GM23338 (cell line): ENCODE data around the gene MCC. TPM values are rescaled to one million over a fixed set of nuclear protein-coding genes. Genes with fewer than 3 reads are reported as not detected.

ENCODE experiments used
- ATAC-seq: fragments of 200-7000 bp; cut with Tn5 transposase; 3 replicates; pipeline ENCODE4 v1.9.1; 2020
- DNase-seq: peaks from one replicate; pipeline ENCODE4 v3.0.0-alpha.2; 2015; ENCODE audit warnings: low spot score
- H2AFZ ChIP-seq: fragments of 200-600 bp; sonication (generic); 2 replicates; pipeline ENCODE4 v1.8.0; 2016; ENCODE audit warnings: antibody characterized with exemption, mild to moderate bottlenecking, moderate library complexity
- H3F3A ChIP-seq: fragments of 200-600 bp; sonication (generic); replicated peaks from 2 replicates; pipeline ENCODE4 v1.8.0; 2017; ENCODE audit warnings: antibody characterized with exemption, mixed run types, low read depth
- H3K27ac ChIP-seq: fragments of 200-600 bp; sonication (generic); 2 replicates; pipeline ENCODE4 v1.6.1; 2016; ENCODE audit warnings: low read depth
- H3K27me3 ChIP-seq: fragments of 200-600 bp; sonication (generic); 2 replicates; pipeline ENCODE4 v1.8.0; 2016; ENCODE audit warnings: mild to moderate bottlenecking, mixed run types, moderate library complexity; ENCODE audit not compliant: insufficient read depth
- H3K36me3 ChIP-seq: fragments of 200-600 bp; sonication (generic); 2 replicates; pipeline ENCODE4 v1.8.0; 2016; ENCODE audit warnings: mild to moderate bottlenecking; ENCODE audit not compliant: insufficient read depth
- H3K4me1 ChIP-seq: fragments of 200-600 bp; sonication (generic); 2 replicates; pipeline ENCODE4 v1.8.0; 2016; ENCODE audit warnings: mild to moderate bottlenecking, moderate library complexity; ENCODE audit not compliant: insufficient read depth
- H3K4me2 ChIP-seq: fragments of 200-600 bp; sonication (generic); 2 replicates; pipeline ENCODE4 v1.7.1; 2017; ENCODE audit warnings: mixed run types
- H3K4me3 ChIP-seq: fragments of 200-600 bp; sonication (generic); 2 replicates; pipeline ENCODE4 v1.6.1; 2016; ENCODE audit warnings: mixed run types
- H3K79me2 ChIP-seq: fragments of 200-600 bp; sonication (generic); replicated peaks from 2 replicates; pipeline ENCODE4 v1.8.0; 2017; ENCODE audit warnings: mild to moderate bottlenecking; ENCODE audit not compliant: insufficient read depth
- H3K9me2 ChIP-seq: fragments of 200-600 bp; sonication (generic); 2 replicates; pipeline ENCODE4 v1.8.0; 2017; ENCODE audit not compliant: insufficient read depth
- H4K20me1 ChIP-seq: fragments of 200-600 bp; sonication (generic); replicated peaks from 2 replicates; pipeline ENCODE4 v1.8.0; 2017; ENCODE audit warnings: mild to moderate bottlenecking; ENCODE audit not compliant: insufficient read depth
- H3K27ac Mint-ChIP-seq: 2 replicates; pipeline ENCODE4 v1.8.0; 2020; ENCODE audit warnings: inconsistent platforms, mild to moderate bottlenecking, moderate library complexity, mixed read lengths
- H3K27me3 Mint-ChIP-seq: 3 replicates; pipeline ENCODE4 v1.8.0; 2022; ENCODE audit warnings: low read depth, mild to moderate bottlenecking, moderate library complexity, mixed read lengths, inconsistent platforms; ENCODE audit not compliant: insufficient read depth, poor library complexity
- H3K36me3 Mint-ChIP-seq: 3 replicates; pipeline ENCODE4 v1.8.0; 2021; ENCODE audit warnings: low read depth, mild to moderate bottlenecking, inconsistent platforms, moderate library complexity, mixed read lengths
- H3K4me1 Mint-ChIP-seq: 3 replicates; pipeline ENCODE4 v1.8.0; 2020; ENCODE audit warnings: mild to moderate bottlenecking, inconsistent platforms, mixed read lengths
- H3K4me3 Mint-ChIP-seq: 3 replicates; pipeline ENCODE4 v1.8.0; 2021; ENCODE audit warnings: moderate library complexity, mild to moderate bottlenecking, inconsistent platforms, mixed read lengths
- H3K9me3 Mint-ChIP-seq: 3 replicates; pipeline ENCODE4 v1.8.0; 2020; ENCODE audit warnings: moderate library complexity, mild to moderate bottlenecking, inconsistent platforms, mixed read lengths
- CTCF ChIP-seq, 2 experiments: fragments of 200-600 bp in 1 of 2; sonication (generic) in 1 of 2; conservative IDR thresholded peaks; 2 replicates each; pipeline versions ENCODE4 v1.5.1 to v1.6.1; 2016 to 2017; ENCODE audit warnings: antibody characterized with exemption in 2 of 2, low read depth in 2 of 2, mild to moderate bottlenecking in 2 of 2, moderate library complexity in 1 of 2
- ETS1 ChIP-seq: IDR thresholded peaks from 2 replicates; pipeline ENCODE4 v1.6.1; 2016; ENCODE audit warnings: antibody characterized with exemption
- EZH2phosphoT487 ChIP-seq: fragments of 200-600 bp; sonication (generic); IDR thresholded peaks from one replicate; pipeline ENCODE4 v1.8.1; 2018; ENCODE audit warnings: antibody characterized with exemption; ENCODE audit not compliant: unreplicated experiment
- POLR2AphosphoS5 ChIP-seq: IDR thresholded peaks from 2 replicates; pipeline ENCODE4 v1.6.1; 2016; ENCODE audit warnings: antibody characterized with exemption, low read depth
- REST ChIP-seq: IDR thresholded peaks from one replicate; pipeline ENCODE4 v1.6.1; 2018; ENCODE audit warnings: antibody characterized with exemption; ENCODE audit not compliant: unreplicated experiment
- STAT1 ChIP-seq: IDR thresholded peaks from one replicate; pipeline ENCODE4 v1.6.1; 2016; ENCODE audit warnings: antibody characterized with exemption; ENCODE audit not compliant: unreplicated experiment
- ZNF114 ChIP-seq: fragments of 250-450 bp; sonication (Bioruptor Pico); IDR thresholded peaks from 2 replicates; pipeline ENCODE4 v1.5.0; 2020; ENCODE audit warnings: mild to moderate bottlenecking, moderate library complexity
- ZNF331 ChIP-seq: fragments of 250-450 bp; sonication (Bioruptor Pico); IDR thresholded peaks from 2 replicates; pipeline ENCODE4 v1.5.0; 2020; ENCODE audit warnings: low read depth, mild to moderate bottlenecking, moderate library complexity
- polyA plus RNA-seq: library from polyadenylated mRNA; unstranded; fragments of >200 nt; fragmentation: Nextera tagmentation; extraction: Ambion mirVana; gene quantifications from 2 replicates; pipeline ENCODE4 v1.2.1, GENCODE V29; 2016
- total RNA-seq: library from RNA; depleted of rRNA; stranded (reverse); fragments of >200 nt; shearing (Covaris generic); gene quantifications from 2 replicates; pipeline ENCODE4 v1.2.3, GENCODE V29; 2014

MCC gene
- total and polyA plus RNA-seq, 2 experiments from 2014 or later = 3.8 to 10.1 TPM

DNA sequence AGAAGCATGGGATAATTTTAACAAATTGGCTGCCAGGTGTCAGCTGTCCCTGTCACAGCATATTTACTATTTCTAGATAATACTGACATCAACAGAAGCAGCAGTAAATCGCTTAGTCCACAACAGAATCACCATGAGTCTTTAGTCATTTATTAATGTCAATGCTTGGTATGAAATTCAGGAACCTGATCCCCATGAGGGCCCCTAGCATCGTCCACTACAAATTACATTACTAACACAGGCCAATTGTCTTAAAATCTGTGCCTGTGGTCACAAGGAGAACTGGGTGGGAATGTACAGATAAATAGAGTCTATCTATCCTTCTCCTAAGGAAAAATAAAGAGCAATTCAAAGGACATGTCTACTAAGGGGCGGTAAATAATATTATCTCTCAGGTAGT, 129.6 kb downstream of the MCC start (continued):
- no peak for TF ChIP-seq EZH2phosphoT487
- no peak for TF ChIP-seq POLR2AphosphoS5
- TF ChIP-seq ZNF114 (CRISPR knock-in tag) = no peak

- Histone ChIP-seq H3K9me2 (0 out of 2 replicates have a peak, but pooled peaks cover 3% of the 10 kb centered on the region), H4K20me1 (no peaks in the 10 kb centered on the region), H3K36me3 (no peaks in the 10 kb centered on the region), H3K4me1 (no peaks in the 10 kb centered on the region), H3K4me3 (no peak overlapping the region), H3K27ac (no peak overlapping the region), H3K27me3 (no peaks in the 10 kb centered on the region), H3F3A (no peaks in the 10 kb centered on the region), H3K79me2 (no peaks in the 10 kb centered on the region), H3K4me2 (no peak overlapping the region), H2AFZ (no peak overlapping the region)
- H3K27me3 Mint-ChIP-seq = no peaks in the 10 kb centered on the region
- H3K4me3 Mint-ChIP-seq = no peak overlapping the region
- H3K9me3 Mint-ChIP-seq = 0 out of 3 replicates have a peak, but pooled peaks cover 1% of the 10 kb centered on the region
- no peak overlapping the region for H3K27ac Mint-ChIP-seq
- DNase-seq (no peak), ATAC-seq (no peak)
- TF ChIP-seq ETS1 (no peak), REST (no peak), CTCF (conservative IDR thresholded peaks at IDR 0.05; ENCODE audit: low read depth in 2 of 2) (no peak), STAT1 (no peak), ZNF331 (no peak), ZNF114 (CRISPR knock-in tag) (no peak)
- H3K36me3 Mint-ChIP-seq = no peaks in the 10 kb centered on the region
- no peaks in the 10 kb centered on the region for H3K4me1 Mint-ChIP-seq
These were observed 130.4 kb downstream of the MCC start for GRCh38 chr5:113357696-113358476.
